Activated CD4-positive, alpha-beta T cell treated with anti-CD3 and anti-CD28 coated beads, Interleukin-2, amount 50 U/mL, for 16 hours (primary cell): ENCODE measurements around the gene LCE3D.
"Not testable (repeated sequence)": the region's sequence is repeated elsewhere in the genome, so short reads cannot be mapped to it uniquely, and the experiment has no call there.

Experiments
- DNase-seq: peaks from one replicate; pipeline ENCODE4 v3.0.0-alpha.2; 2020

LCE3D gene, protein sequence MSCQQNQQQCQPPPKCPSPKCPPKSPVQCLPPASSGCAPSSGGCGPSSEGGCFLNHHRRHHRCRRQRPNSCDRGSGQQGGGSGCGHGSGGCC

DNA sequence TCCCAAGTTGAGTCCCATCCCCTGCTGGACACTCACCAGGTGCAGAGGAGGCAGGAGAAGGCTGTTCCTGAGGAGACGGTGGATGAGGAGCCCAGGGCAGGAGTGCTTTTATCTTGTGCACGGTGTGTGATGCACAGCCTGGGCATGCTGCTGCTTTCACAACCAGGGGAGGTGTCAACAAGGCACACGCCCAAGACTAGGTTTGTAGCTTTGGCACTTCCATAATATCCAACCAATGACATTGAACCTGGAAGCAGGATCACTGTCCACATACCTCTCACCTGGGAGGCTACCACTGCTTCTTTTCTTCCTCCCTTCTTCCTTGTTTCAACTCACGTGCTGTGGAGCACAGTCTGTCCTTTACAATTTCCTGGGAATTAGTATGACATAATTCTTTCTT lies at the start of gene LCE3D:
LCE3D (minus strand) TSS at position 84 of the 400 bp plus-strand sequence. CDS start 580 bp downstream, outside the sequence.
- no peak for DNase-seq

DNA sequence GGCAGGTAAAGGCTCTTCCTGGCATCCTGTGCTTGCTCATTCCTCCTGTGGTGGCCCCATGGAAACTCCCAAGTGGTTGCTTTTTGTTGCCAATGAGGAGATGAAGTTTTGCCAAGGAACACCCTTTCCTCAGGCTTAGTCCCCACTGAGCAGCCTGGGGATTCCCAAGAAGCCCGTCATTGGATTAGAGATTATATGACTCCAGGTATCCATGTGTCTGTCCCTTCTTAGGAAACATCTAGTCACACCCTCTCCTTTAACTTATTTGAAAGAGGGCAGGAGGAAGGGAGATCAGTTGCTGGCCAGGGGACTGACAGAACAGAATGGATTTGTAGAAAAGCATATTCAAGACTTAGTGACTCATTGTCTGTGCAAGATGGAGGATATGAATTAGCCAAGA lies 46.4 kb upstream of the LCE3D start:
- DNase-seq, result no peak

DNA sequence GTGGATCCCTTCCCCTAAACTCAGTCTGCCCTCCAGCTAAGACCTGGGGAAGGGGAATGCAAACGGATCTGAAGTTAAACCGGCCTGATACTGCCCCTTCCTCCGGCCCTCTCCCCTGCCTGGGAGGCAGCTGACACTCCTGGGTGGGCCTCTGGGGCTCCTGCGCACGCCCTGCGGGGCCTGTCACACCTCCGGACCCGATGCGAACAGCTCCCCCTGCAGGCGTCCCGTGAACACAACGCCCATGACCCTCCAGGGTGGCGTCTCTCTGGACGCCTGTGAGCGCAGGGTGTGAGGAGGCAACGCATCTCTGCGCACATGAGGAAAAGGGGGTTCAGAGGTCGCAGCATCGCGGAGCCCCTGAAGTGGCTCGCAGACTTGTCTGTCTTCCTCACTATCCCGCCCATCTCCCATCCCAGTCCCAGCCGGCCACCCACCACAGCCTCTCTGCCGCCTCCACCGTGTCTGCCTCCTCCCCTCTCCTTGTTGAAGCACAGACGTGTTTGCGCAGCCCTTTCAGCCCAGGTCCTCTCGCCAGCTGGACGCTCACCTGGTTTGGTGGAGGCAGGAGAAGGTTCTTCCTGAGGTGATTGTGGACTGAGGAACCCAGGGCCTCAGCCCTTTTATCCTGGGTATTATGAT lies 43.0 kb upstream of the LCE3D start:
- peak; percentile 53 for DNase-seq

DNA sequence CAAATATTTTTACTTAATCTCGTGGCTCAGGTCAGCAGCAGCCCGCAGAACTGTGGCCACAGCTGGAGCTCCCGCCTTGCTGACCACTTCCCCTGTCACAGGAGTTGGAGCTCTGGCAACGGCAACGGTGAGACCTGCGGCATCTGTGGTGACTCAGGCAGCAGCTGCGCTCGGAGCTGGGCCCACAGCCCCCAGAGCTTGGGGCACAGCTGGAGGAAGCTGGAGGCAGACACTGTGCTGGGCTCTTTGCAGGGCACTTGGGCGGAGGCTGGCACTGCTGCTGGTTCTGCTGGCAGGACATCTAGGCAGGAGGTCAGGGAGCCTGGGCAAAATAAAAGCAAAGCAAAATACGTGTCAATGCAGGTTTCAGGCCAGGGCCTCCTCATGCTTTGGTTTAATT lies 42.5 kb upstream of the LCE3D start, which contains the start of gene LCE3A:
LCE3A (minus strand) TSS at position 301 of the 400 bp plus-strand sequence; CDS start at position 301, 0 bp downstream.
- DNase-seq, result peak; percentile 40

DNA sequence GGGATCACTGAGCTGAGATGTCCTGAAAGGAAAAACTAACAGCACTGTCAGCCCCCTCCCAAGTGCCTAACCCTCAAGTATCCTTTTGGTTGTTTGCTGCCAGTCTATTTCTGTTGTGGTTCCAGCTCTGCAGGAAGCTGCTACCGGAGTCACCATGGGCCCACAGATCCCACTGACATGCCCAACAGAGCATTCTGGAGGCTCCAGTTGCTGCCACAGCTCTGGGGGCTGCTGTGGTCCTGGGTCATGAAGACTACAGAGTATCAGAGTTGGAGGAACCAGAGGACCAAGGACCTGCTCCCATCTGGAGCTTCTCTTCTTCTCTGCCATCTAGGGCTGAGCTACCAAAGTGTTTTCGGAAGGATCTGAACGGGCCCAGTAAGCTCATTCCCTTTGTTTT lies 41.7 kb upstream of the LCE3D start:
- DNase-seq, result no peak

DNA sequence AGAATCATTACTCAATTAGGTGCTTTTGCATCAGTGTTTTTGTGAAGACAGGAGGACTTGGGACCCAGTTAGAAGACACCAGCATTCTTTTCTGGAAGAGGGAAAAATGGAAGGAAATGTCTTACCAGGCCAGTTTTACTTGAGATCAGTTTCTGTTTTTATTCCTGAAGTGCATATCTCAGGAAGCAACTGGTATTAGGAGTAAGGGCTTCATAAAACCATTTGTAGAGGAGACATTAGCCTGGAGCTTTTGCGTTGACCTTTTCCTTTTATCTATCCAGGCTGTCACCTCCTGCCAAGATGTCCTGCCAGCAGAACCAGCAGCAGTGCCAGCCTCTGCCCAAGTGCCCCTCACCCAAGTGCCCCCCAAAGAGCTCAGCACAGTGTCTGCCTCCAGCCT lies 33.2 kb upstream of the LCE3D start, which contains the start of gene LCE3B:
LCE3B (plus strand) TSS at position 301 of the 400 bp plus-strand sequence; CDS start at position 301, 0 bp downstream.
- DNase-seq, result no peak

DNA sequence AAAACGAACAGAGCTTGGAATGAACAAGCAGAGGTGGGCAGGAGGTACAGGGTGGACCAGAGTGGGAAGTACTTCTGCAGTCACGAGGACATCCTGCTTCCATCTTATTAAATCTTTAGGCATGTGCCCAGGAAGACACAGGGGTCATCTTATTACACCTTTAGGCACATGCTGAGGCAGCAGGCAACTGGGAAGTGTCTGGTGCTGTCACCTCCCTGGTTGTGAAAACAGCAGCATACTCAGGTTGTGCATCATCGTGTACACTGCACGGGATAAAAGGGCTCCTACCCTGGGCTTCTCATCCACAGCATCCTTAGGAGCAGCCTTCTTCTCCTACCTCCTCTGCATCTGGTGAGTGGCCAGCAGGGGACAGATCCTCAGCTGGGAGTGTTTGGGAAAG lies 19.6 kb upstream of the LCE3D start, which contains the start of gene LCE3C:
LCE3C (plus strand) TSS at position 301 of the 400 bp plus-strand sequence. CDS start 498 bp downstream, outside the sequence.
- DNase-seq, result no peak

DNA sequence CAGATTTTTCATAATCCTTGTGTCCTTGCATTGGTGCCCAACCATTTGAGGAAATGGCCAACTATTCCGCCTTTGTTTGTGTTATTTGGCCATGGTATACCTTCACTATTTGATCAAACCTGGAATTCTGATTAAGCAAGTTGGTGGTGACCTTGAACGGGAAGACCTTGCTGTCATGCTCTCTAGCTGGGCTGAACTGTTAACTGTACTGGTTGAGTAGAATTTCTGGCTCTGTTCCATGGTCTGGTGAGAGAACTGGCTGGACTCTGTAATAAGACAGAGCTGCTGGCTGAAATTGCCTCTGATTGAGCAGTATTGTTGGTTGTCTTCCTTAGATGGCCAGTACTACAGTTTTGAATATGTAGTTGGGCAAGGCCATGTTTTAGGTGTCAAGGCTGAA lies 16.7 kb upstream of the LCE3D start:
- no peak for DNase-seq

DNA sequence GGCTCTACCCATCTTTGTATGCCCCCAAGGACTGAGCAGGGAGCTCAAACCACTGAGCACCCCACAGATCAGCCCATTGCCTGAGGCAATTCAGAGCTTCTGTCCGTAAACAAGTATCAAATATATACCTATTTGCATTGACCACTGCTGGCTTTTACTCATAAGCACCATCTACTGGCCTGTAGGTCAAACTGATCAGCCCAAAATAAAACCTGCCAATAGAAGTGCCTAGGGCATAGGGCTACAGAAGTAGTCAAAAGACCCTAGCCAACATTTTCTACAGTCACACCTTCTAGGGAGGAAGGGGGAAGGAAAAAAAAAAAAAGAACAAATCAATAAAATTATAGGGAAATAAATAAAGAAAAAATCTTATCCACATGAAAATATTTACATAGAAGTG lies 5.3 kb upstream of the LCE3D start:
- DNase-seq, result no peak

DNA sequence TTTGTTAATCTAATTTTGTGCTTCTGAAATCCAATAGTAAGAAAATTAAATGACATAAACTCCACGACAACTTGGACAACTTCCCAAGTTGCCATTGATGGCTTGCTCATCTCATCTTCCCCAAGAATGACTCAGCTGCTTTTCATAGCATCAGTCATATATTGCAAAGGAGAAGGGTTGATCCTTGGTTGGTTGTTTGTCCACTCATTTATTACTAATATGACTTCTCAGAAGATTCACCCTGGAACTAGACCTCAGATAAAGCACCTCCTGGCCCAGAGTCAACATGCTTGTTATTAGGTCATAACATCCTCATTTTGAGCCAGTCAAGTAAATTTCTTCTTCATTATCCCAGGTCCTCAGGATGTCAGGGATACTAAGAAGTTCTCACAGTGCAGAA lies 2.3 kb upstream of the LCE3D start:
- peak; percentile 17 for DNase-seq

DNA sequence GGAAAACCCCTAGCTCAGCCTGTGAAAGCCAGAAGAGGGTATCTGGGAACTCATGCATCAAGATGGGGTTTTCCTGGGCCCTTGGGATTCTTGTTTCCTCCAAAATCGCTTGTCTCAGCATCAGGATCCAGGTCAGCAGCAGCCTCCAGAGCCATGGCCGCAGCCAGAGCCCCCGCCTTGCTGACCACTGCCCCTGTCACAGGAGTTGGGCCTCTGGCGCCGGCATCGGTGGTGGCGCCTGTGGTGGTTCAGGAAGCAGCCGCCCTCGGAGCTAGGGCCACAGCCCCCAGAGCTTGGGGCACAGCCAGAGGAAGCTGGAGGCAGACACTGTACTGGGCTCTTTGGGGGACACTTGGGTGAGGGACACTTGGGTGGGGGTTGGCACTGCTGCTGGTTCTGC lies 790 bp downstream of the LCE3D start:
- DNase-seq, result not testable (repeated sequence)

DNA sequence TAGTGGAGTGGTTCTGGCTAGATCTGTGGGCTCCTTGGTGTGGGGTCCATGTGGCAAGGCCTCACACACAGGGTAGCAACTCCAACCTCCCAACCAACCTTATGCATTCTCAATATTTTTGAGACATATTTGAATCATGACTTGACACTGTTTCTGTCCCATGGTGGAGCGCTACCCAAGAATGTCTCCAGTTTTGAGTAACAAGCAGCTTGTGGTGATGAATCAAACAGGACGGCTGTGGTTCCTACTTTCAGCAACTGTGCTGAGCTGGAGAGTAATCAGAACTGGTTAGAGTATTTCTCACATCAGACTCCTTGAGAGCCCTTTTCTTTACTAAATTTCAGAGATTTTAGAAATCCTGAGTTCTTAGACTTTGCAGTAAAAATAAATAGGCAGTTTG lies 3.1 kb downstream of the LCE3D start:
- DNase-seq, result peak; percentile 88

DNA sequence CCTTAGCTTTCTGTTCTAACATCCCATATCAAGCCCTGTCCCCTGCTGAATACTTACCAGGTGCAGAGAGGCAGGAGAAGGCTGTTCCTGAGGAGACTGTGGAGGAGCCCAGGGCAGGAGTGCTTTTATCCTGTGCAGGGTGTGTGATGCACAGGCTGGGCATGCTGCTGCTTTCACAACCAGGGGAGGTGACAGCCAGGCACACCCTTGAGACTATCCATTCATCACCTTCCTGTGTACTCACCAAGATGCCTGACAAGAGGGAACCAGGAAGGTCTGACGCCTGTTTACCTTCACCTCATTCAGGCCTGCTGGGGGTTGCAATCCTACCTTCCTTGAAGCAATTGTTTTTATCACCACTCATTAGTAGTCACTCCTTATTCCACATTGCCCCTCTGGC lies 13.6 kb downstream of the LCE3D start, which contains the start of gene LCE3E:
LCE3E (minus strand) TSS at position 100 of the 400 bp plus-strand sequence. CDS start 572 bp downstream, outside the sequence.
- DNase-seq, result no peak

DNA sequence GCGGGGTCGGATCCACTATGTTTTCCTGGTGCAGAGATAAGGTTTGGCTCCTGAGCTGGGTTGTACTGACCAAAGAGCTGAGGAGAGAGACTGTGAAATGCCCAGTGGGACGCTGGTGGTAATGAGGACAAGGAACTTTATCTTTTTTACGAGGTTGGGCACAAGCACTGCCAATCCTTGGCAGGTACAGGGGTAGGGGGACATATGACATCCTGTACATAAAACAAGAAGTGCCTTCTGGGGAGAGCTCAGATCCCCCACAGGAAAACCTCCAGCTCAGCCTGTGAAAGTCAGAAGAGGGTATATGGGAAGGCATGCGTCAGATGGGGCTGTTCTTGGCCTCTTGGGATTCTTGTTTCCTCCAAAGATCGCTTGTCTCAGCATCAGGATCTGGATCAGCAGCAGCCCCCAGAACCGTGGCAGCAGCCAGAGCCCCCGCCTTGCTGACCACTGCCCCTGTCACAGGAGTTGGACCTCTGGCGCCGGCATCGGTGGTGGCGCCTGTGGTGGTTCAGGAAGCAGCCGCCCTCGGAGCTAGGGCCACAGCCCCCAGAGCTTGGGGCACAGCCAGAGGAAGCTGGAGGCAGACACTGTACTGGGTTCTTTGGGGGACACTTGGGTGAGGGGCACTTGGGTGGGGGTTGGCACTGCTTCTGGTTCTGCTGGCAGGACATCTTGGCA lies 14.6 kb downstream of the LCE3D start:
- no peak for DNase-seq

DNA sequence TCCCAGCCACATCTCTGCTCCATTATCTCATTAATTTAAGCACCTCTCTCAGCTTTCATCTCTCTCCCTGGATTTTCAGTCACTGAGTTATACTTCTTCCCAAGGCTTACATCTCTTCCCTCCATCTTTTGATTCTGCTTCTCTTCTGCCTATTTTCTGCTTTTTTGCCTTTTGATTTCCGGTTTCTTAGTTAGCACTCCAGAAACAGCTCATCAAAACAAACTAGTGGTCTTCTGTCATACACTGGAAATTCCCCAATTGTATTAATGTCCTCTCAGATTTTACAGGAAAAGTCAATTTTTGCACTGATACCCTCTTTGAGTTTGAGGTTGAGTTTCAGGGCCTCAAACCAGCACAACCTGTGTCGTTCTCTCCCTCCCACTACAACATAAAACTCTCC lies 15.2 kb downstream of the LCE3D start:
- no peak for DNase-seq

DNA sequence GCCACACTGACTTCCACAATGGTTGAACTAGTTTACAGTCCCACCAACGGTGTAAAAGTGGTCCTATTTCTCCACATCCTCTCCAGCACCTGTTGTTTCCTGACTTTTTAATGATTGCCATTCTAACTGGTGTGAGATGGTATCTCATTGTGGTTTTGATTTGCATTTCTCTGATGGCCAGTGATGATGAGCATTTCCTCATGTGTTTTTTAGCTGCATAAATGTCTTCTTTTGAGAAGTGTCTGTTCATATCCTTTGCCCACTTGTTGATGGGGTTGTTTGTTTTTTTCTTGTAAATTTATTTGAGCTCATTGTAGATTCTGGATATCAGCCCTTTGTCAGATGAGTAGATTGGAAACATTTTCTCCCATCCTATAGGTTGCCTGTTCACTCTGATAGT lies 32.0 kb downstream of the LCE3D start:
- DNase-seq, result not testable (repeated sequence)

DNA sequence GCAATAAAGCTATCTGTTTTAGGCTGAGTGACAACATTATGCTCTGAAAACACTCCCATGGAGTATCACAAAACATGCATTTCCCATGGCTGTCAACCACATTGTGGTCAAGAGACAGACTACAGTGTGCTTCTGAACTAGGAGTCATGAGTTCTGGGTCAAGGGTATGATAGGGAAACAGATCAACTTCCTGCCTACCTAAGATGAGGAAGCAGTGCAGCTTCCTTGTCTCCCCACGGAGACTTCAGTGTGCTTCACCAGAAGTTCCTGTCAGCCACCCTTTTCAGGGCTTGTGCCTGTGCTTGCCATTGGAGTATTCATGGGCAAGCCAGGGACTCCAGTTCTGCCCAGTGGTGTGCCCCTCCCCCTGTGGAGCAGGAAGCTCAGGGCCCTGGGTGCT lies 33.6 kb downstream of the LCE3D start:
- no peak for DNase-seq

DNA sequence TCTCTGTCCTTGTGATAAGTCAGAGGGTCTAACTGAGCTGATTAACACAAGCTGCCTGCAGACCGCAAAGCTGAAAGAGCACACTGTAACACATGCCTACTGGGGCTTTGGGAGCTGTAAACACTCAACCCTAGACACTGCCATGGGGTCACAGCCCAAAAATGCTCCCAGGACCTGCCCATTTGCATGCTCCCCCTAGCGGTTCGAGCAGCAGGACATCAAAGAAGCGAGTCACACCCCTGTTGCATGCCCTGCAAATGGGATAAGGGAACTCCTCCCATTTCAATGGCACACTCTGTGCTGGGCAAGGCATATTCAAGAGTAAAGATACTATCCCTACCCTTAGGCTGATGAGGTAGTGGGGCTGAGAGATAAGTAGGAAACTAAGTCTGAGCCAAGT lies 36.5 kb downstream of the LCE3D start:
- peak; percentile 8 for DNase-seq

DNA sequence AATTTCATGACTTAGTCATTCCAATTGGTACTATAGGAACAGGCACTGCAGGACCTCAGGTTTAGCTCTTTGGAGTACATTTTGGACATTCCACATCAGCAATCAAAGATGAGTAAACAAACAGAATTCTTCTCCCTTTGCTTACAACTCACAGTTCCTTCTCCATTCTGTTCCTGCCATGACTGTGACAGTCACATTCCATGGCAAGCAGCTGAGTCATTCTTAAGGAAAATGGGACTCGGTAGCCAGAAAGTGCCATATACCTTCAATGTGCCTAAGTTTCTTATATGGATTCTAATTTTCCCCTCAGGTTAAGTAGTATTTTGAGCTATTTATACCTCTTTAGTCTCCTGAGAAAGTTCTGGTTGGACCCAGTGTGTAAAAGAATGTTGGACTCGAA lies 40.4 kb downstream of the LCE3D start:
- no peak for DNase-seq

DNA sequence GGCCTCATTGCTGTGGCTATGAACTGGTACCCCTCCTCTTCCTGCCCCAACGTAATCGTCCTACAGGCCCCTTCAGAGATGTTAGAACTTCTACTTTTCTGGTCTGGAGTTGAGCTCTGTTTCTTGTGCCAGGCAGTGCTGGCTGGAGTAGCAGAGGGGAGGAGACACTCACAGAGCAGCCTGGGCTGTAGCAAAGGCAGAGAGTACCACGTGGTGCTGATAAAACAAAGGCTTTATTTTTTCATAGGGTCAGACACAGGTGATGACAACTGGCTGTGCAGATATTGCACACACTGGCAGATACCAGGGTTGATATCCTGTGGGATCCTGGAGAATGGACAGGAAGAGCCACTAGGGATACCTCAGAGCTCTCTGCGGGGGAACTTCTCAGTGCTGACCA lies 42.8 kb downstream of the LCE3D start:
- DNase-seq, result no peak

DNA sequence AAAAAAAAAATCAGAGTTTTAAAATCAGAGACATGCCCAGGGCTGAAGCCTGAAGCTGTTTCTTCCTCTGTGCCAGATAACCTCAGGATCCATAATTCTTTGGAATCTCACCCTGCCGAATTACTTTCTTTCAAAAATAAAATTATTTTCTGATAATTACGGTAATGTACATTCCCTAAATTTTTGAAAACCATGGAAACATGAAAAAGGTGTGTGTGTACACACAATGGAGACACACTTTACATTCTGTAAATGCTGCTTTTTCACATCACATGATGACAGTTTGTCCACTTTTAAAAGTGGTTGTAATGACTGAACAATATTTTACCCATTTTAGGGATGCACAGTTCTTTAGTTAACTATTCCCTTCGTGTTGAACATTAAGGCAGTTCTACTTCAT lies 44.5 kb downstream of the LCE3D start:
- DNase-seq, result no peak

DNA sequence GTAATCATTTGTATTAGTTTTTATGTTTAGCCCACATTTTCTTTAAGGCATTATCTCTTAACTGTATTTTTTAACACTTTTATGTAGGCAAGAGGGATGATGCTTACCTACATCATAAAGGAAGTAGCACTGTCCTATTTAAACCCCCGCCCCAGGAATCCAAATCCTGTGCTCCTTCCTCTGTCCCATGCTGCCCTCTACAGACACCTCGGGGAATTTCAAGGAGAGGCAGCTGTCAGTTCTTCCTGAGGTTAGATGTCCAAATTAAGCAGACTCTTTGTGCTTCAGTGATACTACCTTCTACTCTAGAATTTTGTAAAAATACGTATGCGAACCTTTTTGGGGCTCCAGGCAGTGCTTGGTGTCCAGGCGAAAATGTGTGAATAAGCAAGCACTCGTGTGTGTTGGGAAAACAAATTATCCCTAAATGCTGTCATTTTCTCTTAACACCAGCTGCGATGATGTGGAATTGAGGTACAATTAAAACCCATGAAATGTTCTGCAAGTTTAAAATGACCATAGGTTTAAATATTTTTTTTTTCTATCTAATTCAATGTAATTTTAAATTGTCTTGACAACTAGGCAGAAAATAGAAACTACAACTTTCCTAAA lies 46.9 kb downstream of the LCE3D start:
- DNase-seq, result peak; percentile 55
